H1 (cell line): ENCODE results near the gene ORC3. TPM values are rescaled to one million over a fixed set of nuclear protein-coding genes. Genes with fewer than 3 reads are reported as not detected.

Experiments
- CHD2 ChIP-seq: IDR thresholded peaks from 2 replicates; pipeline ENCODE4 v1.6.1; 2012; ENCODE audit warnings: low read length, improper control_type of control experiment
- CHD7 ChIP-seq: fragments of 300-600 bp; sonication (generic); IDR thresholded peaks from 2 replicates; pipeline ENCODE4 v1.7.1; 2012; ENCODE audit warnings: low read length, moderate library complexity, mild to moderate bottlenecking, inconsistent platforms; ENCODE audit not compliant: insufficient replicate concordance
- EGR1 ChIP-seq: IDR thresholded peaks from 2 replicates; pipeline ENCODE4 v1.6.1; 2011; ENCODE audit warnings: low read depth, low read length, borderline replicate concordance
- EZH2 ChIP-seq: fragments of 200-600 bp; sonication (generic); IDR thresholded peaks from 2 replicates; pipeline ENCODE4 v1.7.1; 2012; ENCODE audit warnings: low read depth, mild to moderate bottlenecking, moderate library complexity, low read length, inconsistent platforms; ENCODE audit not compliant: severe bottlenecking
- JUND ChIP-seq: IDR thresholded peaks from 2 replicates; pipeline ENCODE4 v1.6.1; 2011; ENCODE audit warnings: mild to moderate bottlenecking, improper control_type of control experiment, low read length
- NRF1 ChIP-seq: IDR thresholded peaks from 2 replicates; pipeline ENCODE4 v1.6.1; 2011; ENCODE audit warnings: mild to moderate bottlenecking, low read depth, low read length, improper control_type of control experiment
- SIN3A ChIP-seq, 2 experiments: IDR thresholded peaks in 1 of 2; conservative IDR thresholded peaks in 1 of 2; 2 replicates each; pipeline ENCODE4 v1.6.1; 2011 to 2012; ENCODE audit warnings: low read length in 2 of 2, improper control_type of control experiment in 1 of 2, low read depth in 1 of 2, mild to moderate bottlenecking in 1 of 2
- SIRT6 ChIP-seq: IDR thresholded peaks from one replicate; pipeline ENCODE4 v1.7.1; 2012; ENCODE audit warnings: low read length, inconsistent platforms
- SRF ChIP-seq: IDR thresholded peaks from 2 replicates; pipeline ENCODE4 v1.6.1; 2011; ENCODE audit warnings: mild to moderate bottlenecking, low read depth, low read length, moderate library complexity
- polyA plus RNA-seq, 7 experiments: library from polyadenylated mRNA; depleted of rRNA in 3 of 7; stranded (reverse) in 5 of 7; unstranded in 2 of 7; fragments of >200 nt in 5 of 7; fragments of 200-250 nt in 2 of 7; gene quantifications; 1 replicate in 5 of 7; 2 replicates in 1 of 7; 4 replicates in 1 of 7; pipeline versions ENCODE4 v1.2.1 to v1.2.3, GENCODE V29; 2011 to 2013; ENCODE audit warnings: missing spikeins in 2 of 7, mixed read lengths in 2 of 7
- total RNA-seq: library from RNA; stranded (reverse); fragmentation: NEBNext Ultra II Directional; extraction: Animal tissue kit (Norgen Biotek cat#: 25700); gene quantifications from 2 replicates; pipeline ENCODE4 v1.2.1, GENCODE V29; 2021

Gene ORC3
- total and polyA plus RNA-seq, 2 of the 8 experiments (the other 6 are each of a cell fraction or from before 2014, with no cell fraction given) = 35.9 to 60.9 TPM

- TF ChIP-seq SIN3A (conservative IDR thresholded peaks at IDR 0.05 in 1 of 2, IDR thresholded peaks at IDR 0.05 in 1 of 2; ENCODE audit: low read depth in 1 of 2, low read length in 2 of 2) (no peak), SRF (no peak), JUND (no peak), SIRT6 (no peak), CHD2 (no peak), NRF1 (no peak), EZH2 (no peak), CHD7 (no peak), EGR1 (no peak)
These were observed 73.5 kb downstream of the ORC3 start (continued) for GRCh38 chr6:87663434-87663833.
